ENCODE results near the gene HGS.
A peak's percentile ranks its signal among the peaks of the same experiment; 100 is the strongest.

The HGS gene

DNA sequence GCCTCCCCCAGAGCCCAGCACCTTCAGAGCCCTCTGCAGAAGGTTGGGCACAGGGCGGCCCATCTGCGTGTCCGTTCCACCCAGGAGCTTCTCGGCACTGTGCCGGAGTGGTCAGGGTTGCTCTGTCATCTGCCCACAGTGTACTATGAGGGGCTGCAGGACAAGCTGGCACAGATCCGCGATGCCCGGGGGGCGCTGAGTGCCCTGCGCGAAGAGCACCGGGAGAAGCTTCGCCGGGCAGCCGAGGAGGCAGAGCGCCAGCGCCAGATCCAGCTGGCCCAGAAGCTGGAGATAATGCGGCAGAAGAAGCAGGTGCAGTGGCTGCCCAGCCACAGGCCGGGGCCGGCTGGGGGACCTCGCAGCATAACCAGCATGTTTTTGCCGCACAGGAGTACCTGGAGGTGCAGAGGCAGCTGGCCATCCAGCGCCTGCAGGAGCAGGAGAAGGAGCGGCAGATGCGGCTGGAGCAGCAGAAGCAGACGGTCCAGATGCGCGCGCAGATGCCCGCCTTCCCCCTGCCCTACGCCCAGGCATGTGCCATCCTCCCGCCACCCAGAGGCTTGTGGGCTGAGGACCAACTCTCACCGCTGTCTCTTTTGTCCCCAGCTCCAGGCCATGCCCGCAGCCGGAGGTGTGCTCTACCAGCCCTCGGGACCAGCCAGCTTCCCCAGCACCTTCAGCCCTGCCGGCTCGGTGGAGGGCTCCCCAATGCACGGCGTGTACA is 12.6 kb downstream of the HGS start:
- no peak overlapping the region for H3K27ac ChIP-seq (replicated peaks)
- H3K27me3 ChIP-seq (ENCODE audit: insufficient read depth, poor library complexity, severe bottlenecking) = no peaks in the 10 kb centered on the region
- no peak for DNase-seq (ENCODE audit: low read depth in 1 of 2, low spot score in 1 of 2)
- TF ChIP-seq, protein P1, sequence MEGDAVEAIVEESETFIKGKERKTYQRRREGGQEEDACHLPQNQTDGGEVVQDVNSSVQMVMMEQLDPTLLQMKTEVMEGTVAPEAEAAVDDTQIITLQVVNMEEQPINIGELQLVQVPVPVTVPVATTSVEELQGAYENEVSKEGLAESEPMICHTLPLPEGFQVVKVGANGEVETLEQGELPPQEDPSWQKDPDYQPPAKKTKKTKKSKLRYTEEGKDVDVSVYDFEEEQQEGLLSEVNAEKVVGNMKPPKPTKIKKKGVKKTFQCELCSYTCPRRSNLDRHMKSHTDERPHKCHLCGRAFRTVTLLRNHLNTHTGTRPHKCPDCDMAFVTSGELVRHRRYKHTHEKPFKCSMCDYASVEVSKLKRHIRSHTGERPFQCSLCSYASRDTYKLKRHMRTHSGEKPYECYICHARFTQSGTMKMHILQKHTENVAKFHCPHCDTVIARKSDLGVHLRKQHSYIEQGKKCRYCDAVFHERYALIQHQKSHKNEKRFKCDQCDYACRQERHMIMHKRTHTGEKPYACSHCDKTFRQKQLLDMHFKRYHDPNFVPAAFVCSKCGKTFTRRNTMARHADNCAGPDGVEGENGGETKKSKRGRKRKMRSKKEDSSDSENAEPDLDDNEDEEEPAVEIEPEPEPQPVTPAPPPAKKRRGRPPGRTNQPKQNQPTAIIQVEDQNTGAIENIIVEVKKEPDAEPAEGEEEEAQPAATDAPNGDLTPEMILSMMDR (IDR thresholded peaks at IDR 0.05; ENCODE audit: insufficient read depth, low read length) = no peak
- TF ChIP-seq GABPA (IDR thresholded peaks at IDR 0.05; ENCODE audit: low read depth) (no peak), POLR2AphosphoS5 (IDR thresholded peaks at IDR 0.05; ENCODE audit: low read depth) (no peak), SPI1 (IDR thresholded peaks at IDR 0.05; ENCODE audit: borderline replicate concordance, low read depth) (no peak)
- TF ChIP-seq, protein P2, sequence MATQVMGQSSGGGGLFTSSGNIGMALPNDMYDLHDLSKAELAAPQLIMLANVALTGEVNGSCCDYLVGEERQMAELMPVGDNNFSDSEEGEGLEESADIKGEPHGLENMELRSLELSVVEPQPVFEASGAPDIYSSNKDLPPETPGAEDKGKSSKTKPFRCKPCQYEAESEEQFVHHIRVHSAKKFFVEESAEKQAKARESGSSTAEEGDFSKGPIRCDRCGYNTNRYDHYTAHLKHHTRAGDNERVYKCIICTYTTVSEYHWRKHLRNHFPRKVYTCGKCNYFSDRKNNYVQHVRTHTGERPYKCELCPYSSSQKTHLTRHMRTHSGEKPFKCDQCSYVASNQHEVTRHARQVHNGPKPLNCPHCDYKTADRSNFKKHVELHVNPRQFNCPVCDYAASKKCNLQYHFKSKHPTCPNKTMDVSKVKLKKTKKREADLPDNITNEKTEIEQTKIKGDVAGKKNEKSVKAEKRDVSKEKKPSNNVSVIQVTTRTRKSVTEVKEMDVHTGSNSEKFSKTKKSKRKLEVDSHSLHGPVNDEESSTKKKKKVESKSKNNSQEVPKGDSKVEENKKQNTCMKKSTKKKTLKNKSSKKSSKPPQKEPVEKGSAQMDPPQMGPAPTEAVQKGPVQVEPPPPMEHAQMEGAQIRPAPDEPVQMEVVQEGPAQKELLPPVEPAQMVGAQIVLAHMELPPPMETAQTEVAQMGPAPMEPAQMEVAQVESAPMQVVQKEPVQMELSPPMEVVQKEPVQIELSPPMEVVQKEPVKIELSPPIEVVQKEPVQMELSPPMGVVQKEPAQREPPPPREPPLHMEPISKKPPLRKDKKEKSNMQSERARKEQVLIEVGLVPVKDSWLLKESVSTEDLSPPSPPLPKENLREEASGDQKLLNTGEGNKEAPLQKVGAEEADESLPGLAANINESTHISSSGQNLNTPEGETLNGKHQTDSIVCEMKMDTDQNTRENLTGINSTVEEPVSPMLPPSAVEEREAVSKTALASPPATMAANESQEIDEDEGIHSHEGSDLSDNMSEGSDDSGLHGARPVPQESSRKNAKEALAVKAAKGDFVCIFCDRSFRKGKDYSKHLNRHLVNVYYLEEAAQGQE (IDR thresholded peaks at IDR 0.05; ENCODE audit: insufficient replicate concordance, low read depth) = no peak
- no peak overlapping the region for H3K4me3 ChIP-seq (replicated peaks; ENCODE audit: insufficient read depth, low read length)

DNA sequence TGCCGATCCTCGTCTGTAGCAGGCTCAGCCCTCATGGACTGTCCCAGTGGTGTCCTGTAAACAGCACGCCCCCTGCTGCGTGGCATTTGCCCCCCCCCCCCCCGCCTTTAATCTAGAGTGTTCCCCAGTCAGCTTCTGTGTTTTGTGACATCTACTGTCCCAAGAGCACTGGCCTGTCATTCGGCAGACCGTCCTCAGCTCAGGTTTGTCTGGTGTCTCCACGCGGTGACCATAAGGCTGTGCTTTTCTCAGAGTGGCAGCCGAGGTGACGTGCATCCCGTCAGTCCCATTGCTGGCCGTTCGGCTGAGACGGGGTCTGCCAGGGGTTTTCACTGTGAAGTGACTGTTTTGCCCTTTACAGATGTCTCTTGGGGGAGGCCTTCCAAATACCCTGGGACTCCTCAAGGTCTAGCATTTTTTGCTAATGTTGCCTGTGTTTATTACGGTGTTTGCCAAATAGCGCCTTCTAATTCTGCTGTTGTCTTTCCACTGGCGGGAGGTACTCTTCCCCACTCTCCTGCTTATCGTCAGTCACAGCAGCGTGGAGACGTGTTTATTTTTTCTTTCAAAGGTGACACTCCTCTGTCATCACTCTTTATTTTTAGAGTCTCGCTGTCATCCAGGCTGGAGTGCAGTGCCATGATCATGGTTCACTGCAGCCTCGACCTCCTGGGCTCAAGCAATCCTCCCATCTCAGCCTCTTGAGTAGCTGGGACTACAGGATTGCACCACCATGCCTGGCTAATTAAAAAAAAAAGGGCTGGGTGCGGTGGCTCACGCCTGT is 13.6 kb downstream of the HGS start:
- no peak for DNase-seq (ENCODE audit: low read depth in 1 of 2, low spot score in 1 of 2)
- Histone ChIP-seq H3K27me3 (ENCODE audit: insufficient read depth, poor library complexity, severe bottlenecking) (no peaks in the 10 kb centered on the region), H3K4me3 (replicated peaks; ENCODE audit: insufficient read depth, low read length) (no peak overlapping the region), H3K27ac (replicated peaks) (no peak overlapping the region)
- TF ChIP-seq POLR2AphosphoS5 (IDR thresholded peaks at IDR 0.05; ENCODE audit: low read depth) = peak; percentile 22; the same call in 1 of the 2 replicates
- TF ChIP-seq GABPA (IDR thresholded peaks at IDR 0.05; ENCODE audit: low read depth) = no peak
- no peak for TF ChIP-seq SPI1 (IDR thresholded peaks at IDR 0.05; ENCODE audit: borderline replicate concordance, low read depth)

DNA sequence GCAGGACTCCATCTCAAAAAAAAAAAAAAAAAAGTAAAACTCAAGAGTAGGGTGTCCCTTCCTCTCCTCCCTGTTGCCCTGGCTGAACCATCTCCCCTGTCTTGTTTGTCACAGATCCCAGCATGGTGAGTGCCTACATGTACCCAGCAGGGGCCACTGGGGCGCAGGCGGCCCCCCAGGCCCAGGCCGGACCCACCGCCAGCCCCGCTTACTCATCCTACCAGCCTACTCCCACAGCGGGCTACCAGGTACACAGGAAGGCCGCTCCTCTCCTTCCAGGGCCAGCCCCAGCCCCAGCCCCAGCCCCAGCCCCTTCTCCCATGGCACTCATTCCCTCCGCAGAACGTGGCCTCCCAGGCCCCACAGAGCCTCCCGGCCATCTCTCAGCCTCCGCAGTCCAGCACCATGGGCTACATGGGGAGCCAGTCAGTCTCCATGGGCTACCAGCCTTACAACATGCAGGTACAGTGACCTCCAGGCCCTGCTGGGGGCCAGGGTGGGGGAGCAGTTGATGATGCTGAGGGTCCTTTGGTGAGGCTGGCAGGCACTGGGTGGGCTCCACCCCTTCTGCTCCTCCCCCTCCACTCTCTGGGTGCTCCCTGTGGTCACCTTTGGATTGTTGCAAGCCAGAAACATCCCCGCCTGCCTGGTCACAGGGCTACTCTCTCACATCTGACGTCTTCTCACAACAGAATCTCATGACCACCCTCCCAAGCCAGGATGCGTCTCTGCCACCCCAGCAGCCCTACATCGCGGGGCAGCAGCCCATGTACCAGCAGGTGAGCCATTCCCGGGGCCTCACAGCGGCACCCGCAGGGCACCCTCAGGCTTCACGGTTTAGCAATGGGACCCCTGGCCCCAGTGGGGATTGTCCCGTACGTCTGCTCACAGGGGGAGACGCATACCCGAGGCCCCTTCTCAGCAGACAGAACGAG is 16.8 kb downstream of the HGS start:
- TF ChIP-seq, protein P2 (IDR thresholded peaks at IDR 0.05; ENCODE audit: insufficient replicate concordance, low read depth) = no peak
- no peak for TF ChIP-seq SPI1 (IDR thresholded peaks at IDR 0.05; ENCODE audit: borderline replicate concordance, low read depth)
- no peak; the same call in 1 of the 2 replicates for TF ChIP-seq POLR2AphosphoS5 (IDR thresholded peaks at IDR 0.05; ENCODE audit: low read depth)
- TF ChIP-seq GABPA (IDR thresholded peaks at IDR 0.05; ENCODE audit: low read depth) = no peak
- TF ChIP-seq, protein P1 (IDR thresholded peaks at IDR 0.05; ENCODE audit: insufficient read depth, low read length) = no peak
- Histone ChIP-seq H3K27me3 (ENCODE audit: insufficient read depth, poor library complexity, severe bottlenecking) (no peaks in the 10 kb centered on the region), H3K4me3 (replicated peaks; ENCODE audit: insufficient read depth, low read length) (peak overlapping the region; percentile 84; the same call in 1 of the 2 replicates), H3K27ac (replicated peaks) (peak overlapping the region; percentile 95)
- no peak for DNase-seq (ENCODE audit: low read depth in 1 of 2, low spot score in 1 of 2)
